ENCODE data around the gene CBY1. TPM values are rescaled to one million over a fixed set of nuclear protein-coding genes. Genes with fewer than 3 reads are reported as not detected.
"Not testable (repeated sequence)": the region's sequence is repeated elsewhere in the genome, so short reads cannot be mapped to it uniquely, and the experiment has no call there.

Gene CBY1
- total RNA-seq, 1 experiment from 2014 or later = 28.3 TPM

DNA sequence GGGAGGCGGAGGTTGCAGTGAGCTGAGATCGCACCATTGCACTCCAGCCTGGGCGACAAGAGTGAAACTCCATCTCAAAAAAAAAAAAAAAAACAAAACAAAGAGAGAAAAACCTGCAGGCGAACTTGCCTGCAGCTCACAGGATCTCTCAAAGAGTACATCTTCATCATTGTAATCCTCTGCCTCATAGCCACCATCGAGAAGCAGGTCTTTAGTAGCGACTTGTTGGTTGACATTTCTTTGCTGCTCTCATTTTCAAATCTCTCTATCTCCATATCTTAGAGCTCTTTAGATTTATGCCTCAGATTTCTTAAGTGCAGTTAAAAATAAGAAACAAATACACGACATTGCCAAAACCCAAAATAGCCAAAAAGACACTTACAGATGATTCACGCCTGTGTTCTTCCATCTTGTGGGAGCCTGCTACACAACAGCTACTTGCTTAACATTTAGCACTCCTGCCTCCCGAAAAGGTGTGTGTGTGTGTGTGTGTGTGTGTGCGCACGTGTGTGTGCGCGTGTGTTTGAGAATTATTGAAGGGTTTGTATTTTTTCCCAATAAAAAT is 14.9 kb upstream of the CBY1 start:
- intact Hi-C loops (cut with micrococcal nuclease; ENCODE audit: unreplicated experiment) = no loop called here
- H3K9me3 Mint-ChIP-seq (ENCODE audit: unreplicated experiment) = no peaks in the 10 kb centered on the region
- H3K27ac Mint-ChIP-seq (ENCODE audit: unreplicated experiment) = no peak overlapping the region
- Histone ChIP-seq H3K9me3 (no peaks in the 10 kb centered on the region), H3K27me3 (replicated peaks; ENCODE audit: control insufficient read depth, insufficient read depth, low read length) (no peaks in the 10 kb centered on the region), H3K4me1 (no peaks in the 10 kb centered on the region), H3K36me3 (ENCODE audit: control insufficient read depth, insufficient read depth, low read length) (no peaks in the 10 kb centered on the region), H3K4me3 (ENCODE audit: low read depth, low read length) (no peak overlapping the region)
- H3K27me3 Mint-ChIP-seq (ENCODE audit: insufficient read depth, unreplicated experiment) = no peaks in the 10 kb centered on the region
- ChIA-PET CTCF (no interaction called here), POLR2A (interaction anchor here (0.6 kb wide), 1 partner anchor 96 kb away, joined by 3 read pairs; no protein-coding TSS in a partner anchor)
- no peak overlapping the region for H3K4me3 Mint-ChIP-seq (ENCODE audit: unreplicated experiment)
- H3K4me1 Mint-ChIP-seq (ENCODE audit: low read depth, unreplicated experiment) = no peaks in the 10 kb centered on the region
- BruUV-seq (replicated peaks) = no TSS peak
- TF ChIP-seq, protein P1, sequence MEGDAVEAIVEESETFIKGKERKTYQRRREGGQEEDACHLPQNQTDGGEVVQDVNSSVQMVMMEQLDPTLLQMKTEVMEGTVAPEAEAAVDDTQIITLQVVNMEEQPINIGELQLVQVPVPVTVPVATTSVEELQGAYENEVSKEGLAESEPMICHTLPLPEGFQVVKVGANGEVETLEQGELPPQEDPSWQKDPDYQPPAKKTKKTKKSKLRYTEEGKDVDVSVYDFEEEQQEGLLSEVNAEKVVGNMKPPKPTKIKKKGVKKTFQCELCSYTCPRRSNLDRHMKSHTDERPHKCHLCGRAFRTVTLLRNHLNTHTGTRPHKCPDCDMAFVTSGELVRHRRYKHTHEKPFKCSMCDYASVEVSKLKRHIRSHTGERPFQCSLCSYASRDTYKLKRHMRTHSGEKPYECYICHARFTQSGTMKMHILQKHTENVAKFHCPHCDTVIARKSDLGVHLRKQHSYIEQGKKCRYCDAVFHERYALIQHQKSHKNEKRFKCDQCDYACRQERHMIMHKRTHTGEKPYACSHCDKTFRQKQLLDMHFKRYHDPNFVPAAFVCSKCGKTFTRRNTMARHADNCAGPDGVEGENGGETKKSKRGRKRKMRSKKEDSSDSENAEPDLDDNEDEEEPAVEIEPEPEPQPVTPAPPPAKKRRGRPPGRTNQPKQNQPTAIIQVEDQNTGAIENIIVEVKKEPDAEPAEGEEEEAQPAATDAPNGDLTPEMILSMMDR (IDR thresholded peaks at IDR 0.05; ENCODE audit: insufficient read depth in 1 of 2, low read depth in 1 of 2, low read length in 1 of 2, severe bottlenecking in 1 of 2, unreplicated experiment in 1 of 2) = no peak
- no peaks in the 10 kb centered on the region for H3K36me3 Mint-ChIP-seq (ENCODE audit: insufficient read depth, unreplicated experiment)
- DNase-seq = no peak

DNA sequence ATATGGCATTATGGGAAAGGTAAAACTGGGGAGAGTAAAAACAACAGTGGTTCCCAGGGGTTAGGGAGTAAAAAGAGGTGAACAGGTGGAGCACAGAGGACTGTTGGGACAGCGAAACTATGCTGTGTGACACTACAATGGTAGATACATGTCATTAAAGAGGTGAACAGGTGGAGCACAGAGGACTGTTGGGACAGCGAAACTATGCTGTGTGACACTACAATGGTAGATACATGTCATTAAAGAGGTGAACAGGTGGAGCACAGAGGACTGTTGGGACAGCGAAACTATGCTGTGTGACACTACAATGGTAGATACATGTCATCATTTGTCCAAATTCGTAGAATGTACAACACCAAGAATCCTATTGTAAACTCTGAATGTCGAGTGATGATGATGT is 12.2 kb upstream of the CBY1 start:
- H3K4me1 ChIP-seq; H3K27me3 Mint-ChIP-seq (ENCODE audit: insufficient read depth, unreplicated experiment); H3K36me3 ChIP-seq (ENCODE audit: control insufficient read depth, insufficient read depth, low read length); H3K36me3 Mint-ChIP-seq (ENCODE audit: insufficient read depth, unreplicated experiment); H3K27ac Mint-ChIP-seq (ENCODE audit: unreplicated experiment); DNase-seq; H3K9me3 Mint-ChIP-seq (ENCODE audit: unreplicated experiment); H3K9me3 ChIP-seq; intact Hi-C loops (cut with micrococcal nuclease; ENCODE audit: unreplicated experiment); CTCF ChIA-PET; POLR2A ChIA-PET; H3K4me1 Mint-ChIP-seq (ENCODE audit: low read depth, unreplicated experiment); H3K4me3 Mint-ChIP-seq (ENCODE audit: unreplicated experiment); H3K27me3 ChIP-seq (replicated peaks; ENCODE audit: control insufficient read depth, insufficient read depth, low read length); H3K4me3 ChIP-seq (ENCODE audit: low read depth, low read length); BruUV-seq (replicated peaks): not testable (repeated sequence)

DNA sequence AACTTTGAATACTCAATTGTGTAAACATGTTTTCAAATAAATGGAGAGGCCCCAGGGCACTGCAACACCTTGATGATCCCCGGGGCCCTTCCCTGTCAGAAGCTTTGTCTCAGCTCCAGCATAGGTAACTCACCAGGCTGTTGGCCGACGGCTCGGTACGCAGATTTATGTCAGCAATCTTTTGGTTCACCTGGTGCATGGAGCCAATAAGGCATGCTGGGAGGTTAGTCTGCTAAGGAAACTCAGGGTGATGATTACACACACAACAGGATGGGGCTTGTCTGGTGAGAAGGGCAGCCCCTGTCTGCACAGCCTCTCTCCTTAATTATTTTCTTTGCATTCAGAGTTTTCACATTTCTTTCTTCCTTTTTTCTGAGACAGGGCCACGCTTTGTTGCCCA is 11.0 kb upstream of the CBY1 start:
- CTCF ChIA-PET = no interaction called here
- no peaks in the 10 kb centered on the region for H3K9me3 Mint-ChIP-seq (ENCODE audit: unreplicated experiment)
- POLR2A ChIA-PET = no interaction called here
- TF ChIP-seq, protein P1 (IDR thresholded peaks at IDR 0.05; ENCODE audit: insufficient read depth in 1 of 2, low read depth in 1 of 2, low read length in 1 of 2, severe bottlenecking in 1 of 2, unreplicated experiment in 1 of 2) = no peak
- Histone ChIP-seq H3K27me3 (replicated peaks; ENCODE audit: control insufficient read depth, insufficient read depth, low read length) (no peaks in the 10 kb centered on the region), H3K36me3 (ENCODE audit: control insufficient read depth, insufficient read depth, low read length) (no peaks in the 10 kb centered on the region), H3K4me1 (no peaks in the 10 kb centered on the region), H3K4me3 (ENCODE audit: low read depth, low read length) (no peak overlapping the region), H3K9me3 (no peaks in the 10 kb centered on the region)
- H3K27ac Mint-ChIP-seq (ENCODE audit: unreplicated experiment) = no peak overlapping the region
- no peaks in the 10 kb centered on the region for H3K4me1 Mint-ChIP-seq (ENCODE audit: low read depth, unreplicated experiment)
- no TSS peak for BruUV-seq (replicated peaks)
- no peak overlapping the region for H3K4me3 Mint-ChIP-seq (ENCODE audit: unreplicated experiment)
- no peaks in the 10 kb centered on the region for H3K27me3 Mint-ChIP-seq (ENCODE audit: insufficient read depth, unreplicated experiment)
- H3K36me3 Mint-ChIP-seq (ENCODE audit: insufficient read depth, unreplicated experiment) = no peaks in the 10 kb centered on the region
- no peak for DNase-seq
- intact Hi-C loops (cut with micrococcal nuclease; ENCODE audit: unreplicated experiment) = no loop called here
